T-cell (primary cell): ENCODE measurements around the gene IL10RB. TPM values are rescaled to one million over a fixed set of nuclear protein-coding genes. Genes with fewer than 3 reads are reported as not detected.

ENCODE experiments used
- ATAC-seq, 4 experiments: fragments of 200-7000 bp in 3 of 4; fragments of 150-1000 bp in 1 of 4; cut with Tn5 transposase; replicated peaks in 1 of 4; 1 replicate in 3 of 4; 2 replicates in 1 of 4; pipeline ENCODE4 v1.10.0; 2021; ENCODE audit warnings: moderate library complexity in 3 of 4, mild to moderate bottlenecking in 2 of 4, moderate number of reproducible peaks in 1 of 4
- CTCF ChIA-PET, 2 donors: fragments of 300-600 bp; sonication (Branson Sonifier 250); formaldehyde crosslinking; loops; one replicate each; lab custom pipeline; 2022; ENCODE audit warnings: antibody characterized with exemption in 2 of 2; lab: Charles Lee
- POLR2A ChIA-PET, 2 donors: fragments of 300-600 bp; sonication (Branson Sonifier 250); formaldehyde crosslinking; loops; one replicate each; lab custom pipeline; 2022; ENCODE audit warnings: antibody characterized with exemption in 2 of 2; lab: Charles Lee
- DNase-seq, 35 experiments: peaks; one replicate each; pipeline versions ENCODE4 v3.0.0 to v3.0.0-alpha.2; 2013 to 2023
- H3K27ac ChIP-seq: one replicate; pipeline ENCODE4 v1.5.1; 2013; ENCODE audit warnings: low read length
- H3K27me3 ChIP-seq, 2 experiments: replicated peaks in 1 of 2; 1 replicate in 1 of 2; 2 replicates in 1 of 2; pipeline versions ENCODE4 v1.6.1 to v1.7.0; 2013; ENCODE audit warnings: low read length in 1 of 2, mixed read lengths in 1 of 2; ENCODE audit not compliant: control insufficient read depth in 2 of 2, insufficient read depth in 2 of 2; ENCODE audit errors: extremely low read depth in 1 of 2
- H3K36me3 ChIP-seq, 2 donors: 1 replicate in 1 of 2; 2 replicates in 1 of 2; pipeline versions ENCODE4 v1.6.1 to v1.7.0; 2013; ENCODE audit warnings: low read length in 1 of 2; ENCODE audit not compliant: control insufficient read depth in 2 of 2, insufficient read depth in 1 of 2; ENCODE audit errors: extremely low read depth in 1 of 2
- H3K4me1 ChIP-seq, 2 experiments: 1 replicate in 1 of 2; 2 replicates in 1 of 2; pipeline versions ENCODE4 v1.6.1 to v1.7.0; 2013; ENCODE audit warnings: low read length in 2 of 2, mixed read lengths in 1 of 2; ENCODE audit not compliant: insufficient read depth in 2 of 2, control insufficient read depth in 1 of 2; ENCODE audit errors: extremely low read depth in 1 of 2
- H3K4me3 ChIP-seq, 2 donors: 1 replicate in 1 of 2; 2 replicates in 1 of 2; pipeline versions ENCODE4 v1.5.1 to v1.7.0; 2013; ENCODE audit warnings: mild to moderate bottlenecking in 2 of 2, low read length in 1 of 2, moderate library complexity in 1 of 2; ENCODE audit not compliant: control insufficient read depth in 1 of 2; ENCODE audit errors: extremely low read depth in 1 of 2
- H3K9me3 ChIP-seq: 2 replicates; pipeline ENCODE4 v1.7.0; 2013
- H3K27ac Mint-ChIP-seq, 2 donors: one replicate each; pipeline ENCODE4 v1.8.0; 2020 to 2021; ENCODE audit warnings: mild to moderate bottlenecking in 2 of 2, mixed read lengths in 2 of 2
- H3K27me3 Mint-ChIP-seq, 2 donors: one replicate each; pipeline ENCODE4 v1.8.0; 2021 to 2022; ENCODE audit warnings: mixed read lengths in 2 of 2
- H3K36me3 Mint-ChIP-seq: one replicate; pipeline ENCODE4 v1.8.0; 2021; ENCODE audit warnings: mixed read lengths
- H3K4me1 Mint-ChIP-seq, 3 donors: one replicate each; pipeline ENCODE4 v1.8.0; 2020 to 2022; ENCODE audit warnings: mixed read lengths in 3 of 3, mild to moderate bottlenecking in 1 of 3
- H3K4me3 Mint-ChIP-seq, 3 donors: one replicate each; pipeline ENCODE4 v1.8.0; 2020 to 2022; ENCODE audit warnings: mild to moderate bottlenecking in 3 of 3, mixed read lengths in 3 of 3, moderate library complexity in 3 of 3
- H3K9me3 Mint-ChIP-seq, 3 donors: one replicate each; pipeline ENCODE4 v1.8.0; 2020 to 2022; ENCODE audit warnings: mixed read lengths in 3 of 3
- WGBS: methylation state at CpG from one replicate; pipeline ENCODE4 v1.1.5; 2013; ENCODE audit warnings: missing lambda C conversion rate; ENCODE audit not compliant: insufficient coverage; 5-methylcytosine and 5-hydroxymethylcytosine counted together
- total RNA-seq, 35 experiments: library from RNA in 6 of 35; stranded (reverse) in 6 of 35; fragments of 120-200 nt in 1 of 35; gene quantifications; one replicate each; pipeline versions ENCODE4 v1.2.1 to v1.2.4 and lab custom pipeline; 2013 to 2026

The IL10RB gene
- total RNA-seq, 5 donors from 2014 or later (not counting 1 experiment from before 2014, with no cell fraction given) = 19.5 to 29.6 (median 25.6) TPM

- no CpG with 5 or more reads among the region's 3 CpGs for WGBS
- Mint-ChIP-seq H3K27me3 (no peaks in the 10 kb centered on the region), H3K9me3 (no peaks in the 10 kb centered on the region), H3K27ac (peak overlapping the region in 1 of 2 donors; percentile 69), H3K36me3 (peaks cover 9% of the 10 kb centered on the region), H3K4me3 (peak overlapping the region in 1 of 3 donors; percentile 31), H3K4me1 (peaks cover 31 to 37% (median 32%) of the 10 kb centered on the region in 3 donors)
- Histone ChIP-seq H3K27ac (no peak overlapping the region), H3K27me3 (no peaks in the 10 kb centered on the region), H3K4me3 (no peak overlapping the region), H3K9me3 (no peaks in the 10 kb centered on the region), H3K4me1 (peaks cover 17 to 21% of the 10 kb centered on the region in 2 experiments), H3K36me3 (peaks cover 0 to 3% of the 10 kb centered on the region in 2 donors)
- CTCF ChIA-PET = interaction anchor here in 1 of 2 donors (0.9 to 1.6 kb wide), 5 partner anchors 8 to 132 kb away, joined by 3 to 5 read pairs (median 3); partner anchors contain the start of gene IFNAR1
- DNase-seq = no peak
- ATAC-seq = no peak
- POLR2A ChIA-PET = interaction anchor here in 1 of 2 donors (0.7 kb wide), 2 partner anchors 296 to 780 kb away, joined by 4 to 6 read pairs; no protein-coding TSS in a partner anchor
These were observed 37.7 kb upstream of the IL10RB start for GRCh38 chr21:33228455-33228854.

DNA sequence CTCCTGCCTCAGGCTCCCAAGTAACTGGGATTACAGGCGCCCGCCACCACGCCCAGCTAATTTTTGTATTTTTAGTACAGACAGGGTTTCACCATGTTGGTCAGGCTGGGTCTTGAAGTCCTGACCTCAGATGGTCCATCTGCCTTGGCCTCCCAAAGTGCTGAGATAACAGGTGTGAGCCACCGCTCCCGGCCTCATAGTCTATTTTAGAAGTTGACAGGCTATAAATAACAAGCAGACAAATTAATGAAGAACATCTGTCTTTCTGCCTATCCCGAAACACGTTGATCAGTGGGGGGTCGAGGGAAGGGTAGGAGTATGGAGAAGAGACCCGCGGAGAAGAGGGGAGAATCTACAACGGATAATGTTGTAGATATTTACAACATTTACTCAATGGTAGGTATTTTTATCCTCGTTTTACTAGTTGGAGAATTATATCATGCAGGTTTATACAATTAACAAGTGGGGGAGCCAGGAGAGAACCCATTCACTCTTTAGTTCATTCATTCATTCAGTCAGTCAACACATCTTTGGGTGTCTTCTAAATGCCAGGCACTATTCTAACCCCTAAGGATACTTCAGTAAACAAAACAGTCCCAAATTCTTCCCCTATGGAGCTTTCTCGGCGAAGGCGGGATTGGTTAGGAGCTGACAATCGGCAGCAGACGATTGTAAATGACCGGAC lies 36.9 kb upstream of the IL10RB start:
- Mint-ChIP-seq H3K4me3 (peak overlapping the region; percentile 82 to 95 (median 87)), H3K36me3 (peaks cover 11% of the 10 kb centered on the region), H3K9me3 (no peaks in the 10 kb centered on the region), H3K27me3 (no peaks in the 10 kb centered on the region), H3K4me1 (peaks cover 37 to 42% (median 40%) of the 10 kb centered on the region in 3 donors), H3K27ac (peak overlapping the region; percentile 90 to 93)
- Histone ChIP-seq H3K9me3 (no peaks in the 10 kb centered on the region), H3K27me3 (no peaks in the 10 kb centered on the region), H3K4me3 (peak overlapping the region in 1 of 2 donors; percentile 89), H3K4me1 (peaks cover 21 to 23% of the 10 kb centered on the region in 2 experiments), H3K27ac (peak overlapping the region; percentile 66), H3K36me3 (peaks cover 0 to 4% of the 10 kb centered on the region in 2 donors)
- 14% methylated on average over 7 of the region's 18 CpGs for WGBS
- DNase-seq (no peak), ATAC-seq (peak; percentile 4 to 27 (median 10))
- ChIA-PET CTCF (interaction anchor here in 1 of 2 donors (1.1 to 1.3 kb wide), 2 partner anchors 9 to 11 kb away, joined by 3 to 4 read pairs; no protein-coding TSS in a partner anchor), POLR2A (interaction anchor here in 1 of 2 donors (0.7 kb wide), 1 partner anchor 780 kb away, joined by 4 read pairs; no protein-coding TSS in a partner anchor)

DNA sequence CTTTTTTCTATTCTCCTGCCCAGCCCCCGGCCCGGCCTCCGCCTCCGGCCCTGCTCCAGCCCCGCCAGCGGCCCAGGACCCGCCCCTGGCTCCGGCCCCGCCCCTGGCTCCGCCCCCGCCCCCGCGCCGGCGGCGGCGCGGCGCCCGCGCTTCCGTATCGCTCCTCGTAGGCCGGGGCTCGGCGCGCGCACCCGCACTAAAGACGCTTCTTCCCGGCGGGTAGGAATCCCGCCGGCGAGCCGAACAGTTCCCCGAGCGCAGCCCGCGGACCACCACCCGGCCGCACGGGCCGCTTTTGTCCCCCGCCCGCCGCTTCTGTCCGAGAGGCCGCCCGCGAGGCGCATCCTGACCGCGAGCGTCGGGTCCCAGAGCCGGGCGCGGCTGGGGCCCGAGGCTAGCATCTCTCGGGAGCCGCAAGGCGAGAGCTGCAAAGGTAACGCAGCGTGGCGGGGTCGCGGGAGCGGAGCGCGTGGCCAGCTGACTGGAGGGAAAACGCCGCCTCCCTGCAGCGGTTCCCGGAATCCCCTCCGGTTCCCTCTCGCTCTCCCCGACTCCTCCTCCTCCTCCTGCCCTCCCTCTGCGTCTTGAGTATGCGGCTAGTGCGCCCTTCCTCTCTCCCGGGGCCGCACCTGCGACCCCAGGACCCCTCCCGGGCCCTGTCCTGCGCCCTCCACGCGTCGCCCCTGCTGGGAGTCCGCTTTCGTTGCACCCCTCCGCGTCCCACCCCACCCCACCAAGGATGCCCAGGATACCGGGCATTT lies 36.2 kb upstream of the IL10RB start, which contains the start of gene IFNAR2:
Gene IFNAR2 (plus strand): TSS at position 155 of the 761 bp plus-strand sequence. CDS start 11,985 bp downstream, outside the sequence.
- CTCF ChIA-PET = interaction anchor here in 1 of 2 donors (1.1 to 1.3 kb wide), 2 partner anchors 10 to 11 kb away, joined by 3 to 4 read pairs; no protein-coding TSS in a partner anchor

GRCh38 chr21:33230545-33231324 lies 35.4 kb upstream of the IL10RB start:
- DNase-seq (peak in 10 of 35 experiments; percentile 7 to 63 (median 37)), ATAC-seq (peak; percentile 11 to 42 (median 26))
- H3K4me3 Mint-ChIP-seq = peak overlapping the region; percentile 87 to 95 (median 92)
- peaks cover 0 to 15% of the 10 kb centered on the region in 2 donors for H3K36me3 ChIP-seq
- ChIA-PET POLR2A (interaction anchor here in 1 of 2 donors (0.6 to 0.7 kb wide), 2 partner anchors 11 to 100 kb away, joined by 3 read pairs; no protein-coding TSS in a partner anchor), CTCF (interaction anchor here in 1 of 2 donors (0.6 to 0.7 kb wide), 2 partner anchors 9 to 327 kb away, joined by 3 read pairs; no protein-coding TSS in a partner anchor)
- H3K4me1 ChIP-seq = peaks cover 26 to 35% of the 10 kb centered on the region in 2 experiments
- WGBS = 0% methylated on average over 17 of the region's 30 CpGs
- peak overlapping the region; percentile 61 for H3K27ac ChIP-seq
- H3K9me3 ChIP-seq = no peaks in the 10 kb centered on the region
- H3K27me3 Mint-ChIP-seq = no peaks in the 10 kb centered on the region
- H3K27ac Mint-ChIP-seq = peak overlapping the region; percentile 94 to 97
- H3K36me3 Mint-ChIP-seq = peaks cover 16% of the 10 kb centered on the region
- no peaks in the 10 kb centered on the region for H3K9me3 Mint-ChIP-seq
- peak overlapping the region; percentile 89 to 92 for H3K4me3 ChIP-seq
- peaks cover 50 to 56% (median 55%) of the 10 kb centered on the region in 3 donors for H3K4me1 Mint-ChIP-seq
- H3K27me3 ChIP-seq = no peaks in the 10 kb centered on the region

More for the DNA sequence above, 36.2 kb upstream of the IL10RB start, which contains the start of gene IFNAR2:
- Mint-ChIP-seq H3K27me3 (no peaks in the 10 kb centered on the region), H3K9me3 (no peaks in the 10 kb centered on the region), H3K4me3 (peak within 1 kb of the TSS; percentile 87 to 95 (median 92)), H3K27ac (peak within 1 kb of the TSS; percentile 94 to 97), H3K4me1 (peaks cover 45 to 49% (median 47%) of the 10 kb centered on the region in 3 donors), H3K36me3 (peaks cover 16% of the 10 kb centered on the region)
- Histone ChIP-seq H3K4me3 (peak within 1 kb of the TSS; percentile 89 to 92), H3K27me3 (no peaks in the 10 kb centered on the region), H3K36me3 (peaks cover 0 to 10% of the 10 kb centered on the region in 2 donors), H3K9me3 (no peaks in the 10 kb centered on the region), H3K27ac (peak within 1 kb of the TSS; percentile 66), H3K4me1 (peaks cover 26 to 28% of the 10 kb centered on the region in 2 experiments)
- DNase-seq (peak; percentile 43 to 81 (median 65)), ATAC-seq (peak; percentile 87 to 92 (median 90))
- WGBS = under 1% methylated on average over 88 of the region's 95 CpGs
- POLR2A ChIA-PET = interaction anchor here in 1 of 2 donors (0.6 kb wide), 1 partner anchor 10 kb away, joined by 3 read pairs; no protein-coding TSS in a partner anchor

DNA sequence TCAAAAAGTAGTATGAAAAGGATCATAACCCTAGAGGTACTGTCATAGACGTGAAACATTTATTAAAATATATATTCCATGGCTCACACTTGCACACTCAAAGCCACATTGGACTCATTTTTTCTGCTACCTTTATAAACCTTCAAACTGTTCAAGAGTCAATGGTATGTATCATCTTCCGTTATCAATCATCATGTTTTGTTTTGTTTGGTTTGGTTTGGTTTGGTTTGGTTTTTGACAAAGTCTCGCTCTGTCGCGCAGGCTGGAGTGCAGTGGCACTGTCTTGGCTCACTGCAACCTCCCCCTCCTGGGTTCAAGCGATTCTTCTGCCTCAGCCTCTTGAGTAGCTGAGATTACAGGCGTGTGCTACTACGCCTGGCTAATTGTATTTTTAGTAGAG lies 34.6 kb upstream of the IL10RB start:
- Mint-ChIP-seq H3K9me3 (no peaks in the 10 kb centered on the region), H3K27ac (peak overlapping the region; percentile 94 to 97), H3K27me3 (no peaks in the 10 kb centered on the region), H3K36me3 (peaks cover 16% of the 10 kb centered on the region), H3K4me3 (peak overlapping the region; percentile 87 to 95 (median 92)), H3K4me1 (peaks cover 58 to 63% (median 63%) of the 10 kb centered on the region in 3 donors)
- Histone ChIP-seq H3K4me3 (peak overlapping the region; percentile 89 to 92), H3K36me3 (peaks cover 0 to 21% of the 10 kb centered on the region in 2 donors), H3K9me3 (no peaks in the 10 kb centered on the region), H3K4me1 (peaks cover 29 to 43% of the 10 kb centered on the region in 2 experiments), H3K27me3 (no peaks in the 10 kb centered on the region), H3K27ac (peak overlapping the region; percentile 33)
- ATAC-seq (peak in 3 of 4 experiments; percentile 9 to 15 (median 12)), DNase-seq (peak in 2 of 35 experiments; percentile 57 to 61)
- POLR2A ChIA-PET = interaction anchor here in 1 of 2 donors (0.7 kb wide), 1 partner anchor 99 kb away, joined by 3 read pairs; no protein-coding TSS in a partner anchor
- WGBS = no CpG with 5 or more reads among the region's 8 CpGs
- CTCF ChIA-PET = interaction anchor here in 1 of 2 donors (0.6 to 0.7 kb wide), 2 partner anchors 8 to 328 kb away, joined by 3 read pairs; no protein-coding TSS in a partner anchor
